NCI-H2196 treated with DMSO at 0.1 percent for 48 hours (cell line): ENCODE measurements around the gene MSRB2.

Source experiments
- DNase-seq: peaks from one replicate; lab custom pipeline; 2025; ENCODE audit not compliant: unreplicated experiment; lab: John Stamatoyannopoulos, UW

The MSRB2 gene

GRCh38 chr10:23110722-23111516 is 15.5 kb downstream of the MSRB2 start:
- no peak for DNase-seq

DNA sequence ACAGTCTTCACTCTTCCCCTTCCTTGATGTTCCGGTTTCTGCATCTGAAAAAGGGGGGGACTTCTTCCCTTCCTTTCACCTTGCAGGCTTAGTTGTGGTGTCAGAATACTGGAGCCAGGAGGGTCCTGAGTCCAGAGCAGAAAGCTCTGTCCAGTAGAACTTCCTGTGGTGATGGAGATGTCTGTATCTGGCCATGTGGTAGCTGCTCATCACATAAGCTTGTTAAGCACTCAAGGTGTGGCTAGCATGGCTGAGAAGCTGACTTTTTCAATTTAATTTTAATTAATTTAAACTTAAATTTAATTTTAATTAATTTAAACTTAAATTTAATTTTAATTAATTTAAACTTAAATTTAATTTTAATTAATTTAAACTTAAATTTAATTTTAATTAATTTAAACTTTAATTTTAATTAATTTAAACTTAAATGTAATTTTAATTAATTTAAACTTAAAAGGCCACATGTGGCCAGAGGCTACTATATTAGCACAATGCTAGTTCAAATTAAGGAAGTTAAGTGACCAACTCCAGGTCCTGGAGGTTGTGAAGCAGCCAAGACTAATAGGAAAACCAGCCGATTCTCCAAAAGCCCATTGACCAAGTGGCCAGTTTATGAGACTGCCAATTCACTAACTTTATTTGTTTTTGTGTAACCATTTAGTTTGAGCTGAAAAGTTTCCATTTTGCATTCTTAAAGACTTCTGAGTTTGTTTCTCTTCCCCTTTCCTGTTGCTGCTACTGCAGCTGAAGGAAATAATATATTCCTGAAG is 16.3 kb downstream of the MSRB2 start:
- no peak for DNase-seq

- no peak for DNase-seq
These were observed 19.0 kb downstream of the MSRB2 start for GRCh38 chr10:23114228-23114850.

DNA sequence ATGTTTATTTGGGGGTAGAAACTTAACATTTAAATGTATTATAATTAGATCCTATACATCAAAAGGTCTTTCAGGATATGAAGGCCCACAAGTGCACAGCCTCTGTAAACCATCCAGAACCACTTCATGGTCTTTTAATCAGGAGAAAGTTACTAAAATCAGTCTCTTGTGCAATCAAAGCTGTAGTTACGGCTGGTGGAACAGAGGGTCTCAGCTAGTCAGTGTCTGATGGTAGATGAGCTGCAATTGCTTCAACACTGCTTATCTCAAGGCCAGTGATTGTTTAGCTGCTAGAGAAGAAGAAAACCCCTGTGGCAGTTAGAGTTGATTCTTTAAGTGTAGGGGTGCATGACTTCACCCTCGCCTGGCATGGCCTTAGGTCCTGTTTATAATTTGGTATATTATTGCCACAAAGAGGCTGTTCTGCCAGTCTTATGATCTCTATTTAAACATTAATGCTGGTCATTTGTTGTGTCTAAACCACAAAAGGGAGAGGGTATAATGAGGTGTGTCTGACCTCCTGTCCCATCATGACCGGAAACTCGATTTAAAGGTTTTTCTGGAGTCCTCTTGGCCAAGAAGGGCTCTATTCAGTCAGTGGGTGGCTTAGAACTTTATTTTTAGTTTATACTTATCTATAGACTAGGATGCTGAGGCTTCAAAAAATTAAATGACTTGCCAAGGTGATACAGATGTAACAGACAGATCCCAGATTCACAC is 21.3 kb downstream of the MSRB2 start:
- DNase-seq: no peak

DNA sequence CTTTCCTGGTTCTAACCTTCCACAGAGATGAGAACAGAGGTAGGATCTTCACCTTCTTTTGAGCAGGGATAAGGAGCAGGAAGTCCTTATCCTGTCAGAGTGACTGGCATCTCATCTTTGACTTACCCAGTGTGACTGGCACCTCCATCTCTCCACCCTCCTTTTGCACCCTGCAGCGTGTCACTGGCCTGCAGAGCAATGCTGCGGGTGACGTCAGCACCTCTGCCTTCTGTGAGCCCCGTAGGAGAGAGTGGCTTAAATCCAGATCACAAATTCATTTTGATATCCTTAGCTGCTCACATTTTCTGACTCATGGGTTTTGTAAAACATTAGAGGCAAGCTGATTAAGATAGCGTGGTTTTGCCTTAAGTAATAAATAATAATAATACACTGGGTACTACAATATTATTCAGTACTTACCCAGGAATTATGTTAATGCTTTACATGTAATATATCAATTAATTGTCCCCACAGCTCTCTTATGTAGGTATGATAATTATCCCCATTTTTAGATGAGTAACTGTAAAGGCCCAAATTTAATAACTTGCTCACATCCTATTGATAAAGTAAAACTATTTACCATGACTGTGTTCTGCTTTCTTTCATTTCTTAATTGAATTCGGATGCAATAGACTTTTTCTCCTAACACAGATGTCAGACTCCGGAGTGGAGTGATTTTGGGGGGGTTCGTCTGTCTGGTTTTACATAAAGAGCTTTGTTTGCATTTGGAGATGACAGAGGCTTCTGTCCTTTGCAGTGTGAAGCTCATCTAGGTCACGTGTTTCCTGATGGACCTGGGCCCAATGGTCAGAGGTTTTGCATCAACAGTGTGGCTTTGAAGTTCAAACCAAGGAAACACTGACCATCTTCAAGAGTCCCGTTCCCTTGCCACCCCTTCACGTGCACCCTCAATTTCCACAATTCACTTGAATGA is 24.9 kb downstream of the MSRB2 start:
- no peak for DNase-seq

- no peak for DNase-seq
These were observed 25.8 kb downstream of the MSRB2 start for GRCh38 chr10:23121135-23121534.

DNA sequence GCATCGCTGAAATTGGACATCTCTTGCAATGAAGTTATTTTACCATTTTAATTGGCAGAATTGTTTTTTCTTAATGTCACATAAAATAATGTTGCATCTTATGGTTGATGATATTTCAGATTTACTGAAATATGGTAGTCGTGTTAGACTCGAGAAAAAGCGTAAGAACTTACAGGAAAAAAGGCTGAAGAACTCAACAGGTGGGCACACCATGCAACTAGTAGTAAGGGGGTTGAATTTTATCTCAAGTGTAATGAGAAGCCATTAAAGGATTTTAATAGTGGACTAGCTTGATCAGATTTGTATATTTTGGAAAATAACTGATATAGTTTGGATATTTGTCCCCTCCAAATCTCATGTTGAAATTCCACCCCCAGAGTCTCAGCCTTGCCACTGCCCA is 41.1 kb downstream of the MSRB2 start:
- no peak for DNase-seq

DNA sequence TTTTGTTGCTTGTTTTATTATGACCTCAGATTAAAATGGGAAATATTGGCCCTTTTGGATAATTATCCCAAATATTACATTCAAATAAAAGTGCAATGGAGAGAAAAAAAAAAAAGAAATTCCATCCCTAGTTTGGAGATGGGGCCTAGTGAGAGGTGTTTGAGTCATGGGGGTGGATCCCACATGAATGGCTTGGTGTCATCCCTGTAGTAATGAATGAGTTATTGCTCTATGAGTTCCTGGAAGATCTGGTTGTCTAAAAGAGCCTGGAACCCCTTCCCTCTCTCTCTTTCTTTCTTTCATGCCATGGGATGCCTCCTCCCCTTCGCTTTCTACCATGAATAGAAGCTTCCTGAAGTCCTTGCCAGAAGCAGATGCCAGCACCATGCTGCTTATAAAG is 44.3 kb downstream of the MSRB2 start:
- DNase-seq: no peak

- no peak for DNase-seq
These were observed 46.6 kb downstream of the MSRB2 start for GRCh38 chr10:23141995-23142394.

- no peak for DNase-seq
These were observed 50.9 kb downstream of the MSRB2 start for GRCh38 chr10:23146258-23146657.

DNA sequence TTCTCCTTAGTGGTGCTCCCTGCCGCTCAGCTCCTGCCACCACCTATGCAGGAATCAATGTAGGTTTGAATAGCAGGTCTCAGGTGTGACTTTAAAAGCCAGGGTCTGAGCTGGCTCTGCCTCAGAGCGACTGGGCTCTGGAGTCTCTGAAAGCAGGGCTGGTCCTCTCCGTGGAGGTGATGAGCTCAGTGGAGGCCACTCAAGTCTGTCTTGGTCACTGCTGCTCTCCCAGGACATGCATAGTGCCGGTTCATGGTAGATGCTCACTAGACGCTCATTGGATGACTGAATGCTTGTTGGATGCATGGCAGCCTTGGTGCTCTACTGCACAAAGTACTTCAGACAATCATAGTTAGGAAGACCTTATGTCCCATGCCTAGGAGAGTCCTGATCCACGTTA is 51.7 kb downstream of the MSRB2 start:
- DNase-seq: no peak

DNA sequence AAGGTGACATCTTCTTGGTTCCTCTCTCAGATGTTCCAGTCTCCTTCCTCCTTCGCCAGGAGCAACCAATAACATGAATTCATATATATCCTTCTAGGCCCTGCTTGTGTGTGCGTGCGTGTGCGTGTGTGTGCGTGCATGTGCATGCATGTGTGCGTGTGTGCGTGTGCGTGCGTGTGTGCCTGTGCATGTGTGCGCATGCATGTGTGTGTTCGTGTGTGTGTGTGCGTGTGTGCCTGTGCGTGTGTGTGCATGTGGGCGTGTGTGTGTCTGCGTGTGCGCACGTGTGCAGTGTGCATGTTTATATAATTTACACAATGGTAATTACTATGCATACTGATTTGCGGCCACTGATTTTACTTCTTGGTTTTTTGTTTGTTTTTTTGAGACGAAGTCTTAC is 52.8 kb downstream of the MSRB2 start:
- DNase-seq: no peak

- DNase-seq: no peak
These were observed 54.7 kb downstream of the MSRB2 start for GRCh38 chr10:23150091-23150490.

DNA sequence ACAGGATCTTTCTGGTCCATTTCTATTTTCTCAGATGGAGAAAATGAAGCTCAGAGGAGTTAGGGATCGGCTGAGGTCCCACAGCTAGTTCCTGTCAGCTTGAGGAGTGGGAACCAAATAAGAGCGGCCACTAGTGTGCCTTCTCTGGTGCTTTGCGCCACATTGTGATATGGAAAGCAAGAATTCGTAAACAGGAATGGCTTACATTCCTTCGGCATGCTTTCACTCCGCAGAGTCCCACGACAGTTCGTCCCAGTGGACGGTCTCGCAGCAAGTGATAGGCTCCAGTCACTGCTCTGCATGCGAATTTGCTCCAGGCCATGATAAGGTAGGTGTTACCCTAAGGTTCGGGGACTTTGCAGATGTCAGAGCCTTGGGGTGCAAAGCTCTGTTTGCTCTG is 55.2 kb downstream of the MSRB2 start:
- no peak for DNase-seq

DNA sequence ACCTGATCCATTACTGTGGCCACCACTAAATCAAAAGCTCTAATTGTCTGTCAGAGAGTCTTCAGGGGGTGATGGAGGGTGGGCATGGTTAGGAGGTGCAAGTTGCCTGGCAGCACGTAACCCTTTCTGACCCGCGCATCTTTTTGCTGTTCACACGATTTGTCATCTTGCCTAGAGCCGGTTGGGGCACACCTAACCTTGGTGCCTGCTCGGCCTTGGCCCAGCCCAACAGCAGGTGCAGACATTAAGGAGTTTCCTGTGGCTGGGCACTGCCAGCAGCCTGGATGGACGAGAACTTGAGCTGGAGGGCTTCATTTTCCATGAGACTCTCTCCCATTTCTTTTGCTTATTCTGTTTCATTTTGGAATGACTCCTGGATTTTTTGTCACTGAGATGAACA is 55.7 kb downstream of the MSRB2 start:
- DNase-seq: no peak

GRCh38 chr10:23155169-23155568 is 59.8 kb downstream of the MSRB2 start:
- no peak for DNase-seq

DNA sequence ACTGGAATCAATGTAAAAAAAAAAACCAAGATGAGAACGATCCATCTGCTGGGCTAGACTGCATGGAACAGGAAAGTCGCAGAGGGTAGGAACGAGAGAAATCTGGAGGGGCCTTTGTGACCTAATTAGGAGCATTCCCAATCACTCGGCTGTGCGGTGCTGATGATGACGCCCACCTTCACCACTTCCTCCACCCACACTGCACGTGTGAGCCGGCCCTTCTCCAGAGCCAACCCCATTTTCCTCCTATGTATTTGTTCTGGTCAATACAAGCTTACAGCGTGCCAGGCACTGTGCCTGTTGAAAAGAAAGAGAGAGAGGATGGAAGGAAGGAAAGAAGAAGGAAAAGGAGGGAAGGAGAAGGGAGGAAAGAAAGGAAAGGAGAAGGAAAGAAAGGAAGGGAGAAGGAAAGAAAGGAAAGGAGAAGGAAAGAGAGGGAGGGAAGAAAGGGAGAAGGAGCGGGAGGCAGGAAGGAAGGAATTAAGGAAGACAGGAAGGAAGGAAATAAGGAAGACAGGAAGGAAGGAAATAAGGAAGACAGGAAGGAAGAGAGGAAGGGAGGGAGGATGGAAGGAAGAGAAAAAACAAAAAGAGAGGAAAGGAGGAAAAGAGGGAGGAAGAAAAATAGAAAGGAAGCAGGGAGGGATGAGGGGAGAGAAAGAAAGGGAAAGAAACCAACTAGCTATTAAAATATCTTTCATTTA is 61.2 kb downstream of the MSRB2 start:
- no peak for DNase-seq

GRCh38 chr10:23157239-23157681 is 61.9 kb downstream of the MSRB2 start:
- no peak for DNase-seq

- DNase-seq: no peak
These were observed 62.5 kb downstream of the MSRB2 start for GRCh38 chr10:23157691-23158369.
